K562 (cell line): ENCODE measurements around the gene DGCR2. TPM values are rescaled to one million over a fixed set of nuclear protein-coding genes. Genes with fewer than 3 reads are reported as not detected.

Experiments used
- CHD2 ChIP-seq: IDR thresholded peaks from 2 replicates; pipeline ENCODE4 v1.6.1; 2011; ENCODE audit warnings: low read depth, low read length
- ESRRB ChIP-seq: fragments of 250-450 bp; sonication (Bioruptor Pico); IDR thresholded peaks from 2 replicates; pipeline ENCODE4 v1.5.0; 2020; ENCODE audit warnings: mild to moderate bottlenecking, moderate library complexity, borderline replicate concordance
- HCFC1 ChIP-seq: IDR thresholded peaks from 2 replicates; pipeline ENCODE4 v1.6.1; 2012; ENCODE audit warnings: low read depth, low read length, improper control_type of control experiment
- HDAC1 ChIP-seq, 2 experiments: fragments of 450-650 bp; IDR thresholded peaks; 2 replicates each; pipeline ENCODE4 v1.6.1; 2016 to 2017; ENCODE audit warnings: inconsistent platforms in 1 of 2, mild to moderate bottlenecking in 1 of 2, moderate library complexity in 1 of 2
- NFE2L1 ChIP-seq: fragments of 450-650 bp; IDR thresholded peaks from 2 replicates; pipeline ENCODE4 v1.6.1; 2016; ENCODE audit warnings: missing genetic modification characterization, low read depth, mild to moderate bottlenecking, missing compliant biosample characterization, moderate library complexity, borderline replicate concordance
- NR1H2 ChIP-seq: sonication (generic); formaldehyde crosslinking; IDR thresholded peaks from 2 replicates; pipeline ENCODE4 v1.4.0; 2020; ENCODE audit warnings: mild to moderate bottlenecking, missing genetic modification reagents
- POLR2G ChIP-seq: fragments of 200-400 bp; formaldehyde crosslinking; IDR thresholded peaks from 2 replicates; pipeline ENCODE4 v1.6.1; 2017; ENCODE audit warnings: low read depth, mild to moderate bottlenecking, antibody characterized with exemption, low read length, moderate library complexity
- TCFL5 ChIP-seq: fragments of 250-450 bp; sonication (Bioruptor Pico); conservative IDR thresholded peaks from 2 replicates; pipeline ENCODE4 v1.6.1; 2021; ENCODE audit warnings: mild to moderate bottlenecking, moderate library complexity, matching md5 sums
- ZFPM2 ChIP-seq: fragments of 250-450 bp; sonication (Bioruptor Pico); IDR thresholded peaks from 2 replicates; pipeline ENCODE4 v1.5.1; 2022; ENCODE audit warnings: mild to moderate bottlenecking
- ZNF232 ChIP-seq: sonication (generic); formaldehyde crosslinking; IDR thresholded peaks from 2 replicates; pipeline ENCODE4 v1.8.0; 2022; ENCODE audit warnings: mild to moderate bottlenecking, missing genetic modification reagents
- ZNF384 ChIP-seq: IDR thresholded peaks from 2 replicates; pipeline ENCODE4 v1.6.1; 2012; ENCODE audit warnings: low read depth, low read length, improper control_type of control experiment
- ZNF583 ChIP-seq: fragments of 250-450 bp; sonication (Bioruptor Pico); IDR thresholded peaks from 2 replicates; pipeline ENCODE4 v1.4.0; 2020
- polyA plus RNA-seq, 8 experiments: library from polyadenylated mRNA; depleted of rRNA in 4 of 8; stranded (reverse) in 5 of 8; unstranded in 3 of 8; fragments of >200 nt; fragmentation: Nextera tagmentation in 2 of 8; fragmentation: Illumina TruSeq in 1 of 8; extraction: Ambion mirVana in 2 of 8; extraction: Trizol in 1 of 8; gene quantifications; 2 replicates each; pipeline versions ENCODE4 v1.2.1 to v1.2.3, GENCODE V29; 2011 to 2014; ENCODE audit warnings: inconsistent platforms in 1 of 8, missing spikeins in 1 of 8
- total RNA-seq, 7 experiments: library from RNA; depleted of rRNA in 6 of 7; stranded (reverse); fragments of >200 nt in 6 of 7; fragmentation: Illumina TruSeq in 2 of 7; extraction: Trizol in 2 of 7; gene quantifications; 2 replicates each; pipeline versions ENCODE4 v1.2.1 to v1.2.3, GENCODE V29; 2011 to 2021; ENCODE audit warnings: low replicate concordance in 1 of 7
- TF ChIP-seq, protein P1 (sequence below): fragments of 450-650 bp; IDR thresholded peaks from 2 replicates; pipeline ENCODE4 v1.6.1; 2016; ENCODE audit warnings: low read depth
- TF ChIP-seq, protein P2 (sequence below), 2 experiments: IDR thresholded peaks; 2 replicates each; pipeline ENCODE4 v1.6.1; 2012; ENCODE audit warnings: improper control_type of control experiment in 2 of 2, low read depth in 2 of 2, low read length in 2 of 2, borderline replicate concordance in 1 of 2
- TF ChIP-seq, protein P3 (sequence below), 2 experiments: fragments of 150-350 bp in 1 of 2; IDR thresholded peaks; 2 replicates each; pipeline ENCODE4 v1.6.1; 2012 to 2016; ENCODE audit warnings: low read depth in 2 of 2, low read length in 2 of 2, mild to moderate bottlenecking in 1 of 2, moderate library complexity in 1 of 2

Gene DGCR2
- total and polyA plus RNA-seq, 9 of the 15 experiments (the other 6 are each of a cell fraction or from before 2014, with no cell fraction given), result 0.69 to 101 (median 56.4) TPM

DNA sequence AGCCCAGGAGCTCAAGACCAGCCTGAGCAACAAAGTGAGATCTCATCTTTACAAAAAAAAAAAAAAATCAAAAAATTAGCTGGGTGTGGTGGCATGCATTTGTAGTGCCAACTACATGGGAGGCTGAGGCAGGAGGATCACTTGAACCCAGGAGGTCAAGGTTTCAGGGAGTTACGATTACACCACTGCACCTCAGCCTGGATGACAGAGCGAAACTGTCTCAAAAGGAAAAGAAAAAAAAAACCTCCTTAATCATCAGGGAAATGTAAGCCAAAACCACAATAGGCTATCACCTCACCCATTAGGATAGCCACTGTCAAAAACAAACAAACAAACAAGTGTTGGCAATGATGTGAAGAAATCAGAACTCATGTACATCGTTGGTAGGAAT is 13.4 kb downstream of the DGCR2 start (continued):
- TF ChIP-seq, protein P1, sequence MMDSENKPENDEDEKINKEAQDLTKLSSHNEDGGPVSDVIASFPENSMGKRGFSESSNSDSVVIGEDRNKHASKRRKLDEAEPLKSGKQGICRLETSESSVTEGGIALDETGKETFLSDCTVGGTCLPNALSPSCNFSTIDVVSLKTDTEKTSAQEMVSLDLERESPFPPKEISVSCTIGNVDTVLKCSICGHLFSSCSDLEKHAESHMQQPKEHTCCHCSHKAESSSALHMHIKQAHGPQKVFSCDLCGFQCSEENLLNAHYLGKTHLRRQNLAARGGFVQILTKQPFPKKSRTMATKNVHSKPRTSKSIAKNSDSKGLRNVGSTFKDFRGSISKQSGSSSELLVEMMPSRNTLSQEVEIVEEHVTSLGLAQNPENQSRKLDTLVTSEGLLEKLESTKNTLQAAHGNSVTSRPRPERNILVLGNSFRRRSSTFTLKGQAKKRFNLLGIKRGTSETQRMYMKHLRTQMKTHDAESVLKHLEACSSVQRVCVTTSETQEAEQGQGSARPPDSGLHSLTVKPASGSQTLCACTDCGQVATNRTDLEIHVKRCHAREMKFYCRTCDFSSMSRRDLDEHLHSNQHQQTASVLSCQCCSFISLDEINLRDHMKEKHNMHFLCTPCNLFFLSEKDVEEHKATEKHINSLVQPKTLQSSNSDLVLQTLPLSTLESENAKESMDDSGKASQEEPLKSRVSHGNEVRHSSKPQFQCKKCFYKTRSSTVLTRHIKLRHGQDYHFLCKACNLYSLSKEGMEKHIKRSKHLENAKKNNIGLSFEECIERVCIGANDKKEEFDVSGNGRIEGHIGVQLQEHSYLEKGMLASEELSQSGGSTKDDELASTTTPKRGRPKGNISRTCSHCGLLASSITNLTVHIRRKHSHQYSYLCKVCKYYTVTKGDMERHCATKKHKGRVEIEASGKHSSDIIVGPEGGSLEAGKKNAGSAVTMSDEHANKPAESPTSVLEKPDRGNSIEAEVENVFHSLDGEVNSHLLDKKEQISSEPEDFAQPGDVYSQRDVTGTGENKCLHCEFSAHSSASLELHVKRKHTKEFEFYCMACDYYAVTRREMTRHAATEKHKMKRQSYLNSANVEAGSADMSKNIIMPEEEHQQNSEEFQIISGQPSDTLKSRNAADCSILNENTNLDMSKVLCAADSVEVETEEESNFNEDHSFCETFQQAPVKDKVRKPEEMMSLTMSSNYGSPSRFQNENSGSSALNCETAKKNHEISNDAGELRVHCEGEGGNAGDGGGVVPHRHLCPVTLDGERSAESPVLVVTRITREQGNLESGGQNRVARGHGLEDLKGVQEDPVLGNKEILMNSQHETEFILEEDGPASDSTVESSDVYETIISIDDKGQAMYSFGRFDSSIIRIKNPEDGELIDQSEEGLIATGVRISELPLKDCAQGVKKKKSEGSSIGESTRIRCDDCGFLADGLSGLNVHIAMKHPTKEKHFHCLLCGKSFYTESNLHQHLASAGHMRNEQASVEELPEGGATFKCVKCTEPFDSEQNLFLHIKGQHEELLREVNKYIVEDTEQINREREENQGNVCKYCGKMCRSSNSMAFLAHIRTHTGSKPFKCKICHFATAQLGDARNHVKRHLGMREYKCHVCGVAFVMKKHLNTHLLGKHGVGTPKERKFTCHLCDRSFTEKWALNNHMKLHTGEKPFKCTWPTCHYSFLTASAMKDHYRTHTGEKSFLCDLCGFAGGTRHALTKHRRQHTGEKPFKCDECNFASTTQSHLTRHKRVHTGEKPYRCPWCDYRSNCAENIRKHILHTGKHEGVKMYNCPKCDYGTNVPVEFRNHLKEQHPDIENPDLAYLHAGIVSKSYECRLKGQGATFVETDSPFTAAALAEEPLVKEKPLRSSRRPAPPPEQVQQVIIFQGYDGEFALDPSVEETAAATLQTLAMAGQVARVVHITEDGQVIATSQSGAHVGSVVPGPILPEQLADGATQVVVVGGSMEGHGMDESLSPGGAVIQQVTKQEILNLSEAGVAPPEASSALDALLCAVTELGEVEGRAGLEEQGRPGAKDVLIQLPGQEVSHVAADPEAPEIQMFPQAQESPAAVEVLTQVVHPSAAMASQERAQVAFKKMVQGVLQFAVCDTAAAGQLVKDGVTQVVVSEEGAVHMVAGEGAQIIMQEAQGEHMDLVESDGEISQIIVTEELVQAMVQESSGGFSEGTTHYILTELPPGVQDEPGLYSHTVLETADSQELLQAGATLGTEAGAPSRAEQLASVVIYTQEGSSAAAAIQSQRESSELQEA, result no peak
- TF ChIP-seq, protein P2, sequence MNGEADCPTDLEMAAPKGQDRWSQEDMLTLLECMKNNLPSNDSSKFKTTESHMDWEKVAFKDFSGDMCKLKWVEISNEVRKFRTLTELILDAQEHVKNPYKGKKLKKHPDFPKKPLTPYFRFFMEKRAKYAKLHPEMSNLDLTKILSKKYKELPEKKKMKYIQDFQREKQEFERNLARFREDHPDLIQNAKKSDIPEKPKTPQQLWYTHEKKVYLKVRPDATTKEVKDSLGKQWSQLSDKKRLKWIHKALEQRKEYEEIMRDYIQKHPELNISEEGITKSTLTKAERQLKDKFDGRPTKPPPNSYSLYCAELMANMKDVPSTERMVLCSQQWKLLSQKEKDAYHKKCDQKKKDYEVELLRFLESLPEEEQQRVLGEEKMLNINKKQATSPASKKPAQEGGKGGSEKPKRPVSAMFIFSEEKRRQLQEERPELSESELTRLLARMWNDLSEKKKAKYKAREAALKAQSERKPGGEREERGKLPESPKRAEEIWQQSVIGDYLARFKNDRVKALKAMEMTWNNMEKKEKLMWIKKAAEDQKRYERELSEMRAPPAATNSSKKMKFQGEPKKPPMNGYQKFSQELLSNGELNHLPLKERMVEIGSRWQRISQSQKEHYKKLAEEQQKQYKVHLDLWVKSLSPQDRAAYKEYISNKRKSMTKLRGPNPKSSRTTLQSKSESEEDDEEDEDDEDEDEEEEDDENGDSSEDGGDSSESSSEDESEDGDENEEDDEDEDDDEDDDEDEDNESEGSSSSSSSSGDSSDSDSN (IDR thresholded peaks at IDR 0.05; ENCODE audit: borderline replicate concordance in 1 of 2, low read depth in 2 of 2, low read length in 2 of 2), result no peak
- TF ChIP-seq, protein P3, sequence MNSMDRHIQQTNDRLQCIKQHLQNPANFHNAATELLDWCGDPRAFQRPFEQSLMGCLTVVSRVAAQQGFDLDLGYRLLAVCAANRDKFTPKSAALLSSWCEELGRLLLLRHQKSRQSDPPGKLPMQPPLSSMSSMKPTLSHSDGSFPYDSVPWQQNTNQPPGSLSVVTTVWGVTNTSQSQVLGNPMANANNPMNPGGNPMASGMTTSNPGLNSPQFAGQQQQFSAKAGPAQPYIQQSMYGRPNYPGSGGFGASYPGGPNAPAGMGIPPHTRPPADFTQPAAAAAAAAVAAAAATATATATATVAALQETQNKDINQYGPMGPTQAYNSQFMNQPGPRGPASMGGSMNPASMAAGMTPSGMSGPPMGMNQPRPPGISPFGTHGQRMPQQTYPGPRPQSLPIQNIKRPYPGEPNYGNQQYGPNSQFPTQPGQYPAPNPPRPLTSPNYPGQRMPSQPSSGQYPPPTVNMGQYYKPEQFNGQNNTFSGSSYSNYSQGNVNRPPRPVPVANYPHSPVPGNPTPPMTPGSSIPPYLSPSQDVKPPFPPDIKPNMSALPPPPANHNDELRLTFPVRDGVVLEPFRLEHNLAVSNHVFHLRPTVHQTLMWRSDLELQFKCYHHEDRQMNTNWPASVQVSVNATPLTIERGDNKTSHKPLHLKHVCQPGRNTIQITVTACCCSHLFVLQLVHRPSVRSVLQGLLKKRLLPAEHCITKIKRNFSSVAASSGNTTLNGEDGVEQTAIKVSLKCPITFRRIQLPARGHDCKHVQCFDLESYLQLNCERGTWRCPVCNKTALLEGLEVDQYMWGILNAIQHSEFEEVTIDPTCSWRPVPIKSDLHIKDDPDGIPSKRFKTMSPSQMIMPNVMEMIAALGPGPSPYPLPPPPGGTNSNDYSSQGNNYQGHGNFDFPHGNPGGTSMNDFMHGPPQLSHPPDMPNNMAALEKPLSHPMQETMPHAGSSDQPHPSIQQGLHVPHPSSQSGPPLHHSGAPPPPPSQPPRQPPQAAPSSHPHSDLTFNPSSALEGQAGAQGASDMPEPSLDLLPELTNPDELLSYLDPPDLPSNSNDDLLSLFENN (IDR thresholded peaks at IDR 0.05; ENCODE audit: low read depth in 2 of 2, low read length in 2 of 2), result no peak
- TF ChIP-seq ESRRB (CRISPR knock-in tag) (no peak), TCFL5 (CRISPR knock-in tag) (no peak), HCFC1 (no peak), ZNF384 (peak; percentile 87), ZNF583 (CRISPR knock-in tag) (no peak), NFE2L1 (tag) (no peak), HDAC1 (IDR thresholded peaks at IDR 0.05) (peak in 1 of 2 experiments; percentile 69; a peak in 1 of 4 replicates), POLR2G (no peak), CHD2 (no peak), ZFPM2 (CRISPR knock-in tag) (no peak), ZNF232 (CRISPR knock-in tag) (no peak), NR1H2 (CRISPR knock-in tag) (no peak)
